ENCODE data around the gene TCF25. TPM values are rescaled to one million over a fixed set of nuclear protein-coding genes. Genes with fewer than 3 reads are reported as not detected.
"Not testable (repeated sequence)": the region's sequence is repeated elsewhere in the genome, so short reads cannot be mapped to it uniquely, and the experiment has no call there.

The TCF25 gene
- total RNA-seq, 2 experiments from 2014 or later = 181 to 216 TPM

DNA sequence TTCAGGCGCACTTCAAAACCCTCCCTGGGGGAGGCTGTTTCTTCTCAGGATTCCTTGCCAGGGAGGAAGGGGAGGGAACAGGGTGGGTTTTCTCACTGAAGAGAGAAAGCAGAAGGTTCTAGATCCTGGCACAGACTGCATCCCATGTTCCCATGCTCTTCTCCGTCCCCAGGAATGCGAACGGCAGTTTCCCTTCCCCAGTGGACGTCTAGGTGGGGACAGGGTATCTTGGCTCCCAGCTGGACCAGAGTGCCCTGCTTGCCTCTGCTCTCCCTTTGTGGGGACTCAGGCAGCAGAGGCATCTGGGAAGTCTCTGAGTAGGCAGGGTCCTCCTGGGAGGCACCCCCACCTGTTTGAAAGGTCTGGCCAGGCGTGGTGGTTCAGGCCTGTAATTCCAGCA, 3.0 kb upstream of the TCF25 start:
- CTCF ChIA-PET = interaction anchor here (1.0 to 1.9 kb wide), 3 partner anchors 9 to 170 kb away, joined by 4 to 6 read pairs (median 5); no protein-coding TSS in a partner anchor
- H3K36me3 Mint-ChIP-seq = peaks cover 26% of the 10 kb centered on the region
- peaks cover 5% of the 10 kb centered on the region for H3K9me3 Mint-ChIP-seq (ENCODE audit: low read depth)
- H3K4me1 Mint-ChIP-seq = peaks cover 21% of the 10 kb centered on the region
- H3K4me3 Mint-ChIP-seq = no peak overlapping the region
- H3K27me3 Mint-ChIP-seq = no peaks in the 10 kb centered on the region
- ATAC-seq (no peak), DNase-seq (no peak)
- no peak overlapping the region for H3K27ac Mint-ChIP-seq

DNA sequence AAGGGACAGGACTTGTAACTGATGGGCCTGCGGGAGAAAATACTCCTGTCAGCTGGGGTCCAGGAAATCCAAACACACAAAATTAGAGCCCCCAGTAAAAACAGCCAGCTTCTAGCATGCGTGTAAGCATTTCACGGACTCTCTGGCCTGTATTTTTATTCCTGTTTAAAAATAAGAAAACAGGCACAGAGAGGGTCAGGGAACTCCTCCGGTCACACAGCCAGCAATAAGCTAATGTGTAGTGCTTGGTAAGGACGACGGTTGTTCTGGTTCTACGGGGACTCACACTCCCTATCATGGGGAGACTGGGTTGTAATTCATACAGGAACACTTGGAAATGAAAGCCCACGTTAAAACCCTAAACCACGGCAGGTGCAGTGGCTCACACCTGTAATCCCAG, 1.5 kb upstream of the TCF25 start:
- peaks cover 29% of the 10 kb centered on the region for H3K36me3 Mint-ChIP-seq
- H3K27me3 Mint-ChIP-seq = no peaks in the 10 kb centered on the region
- no peak for ATAC-seq
- peaks cover 21% of the 10 kb centered on the region for H3K4me1 Mint-ChIP-seq
- CTCF ChIA-PET = interaction anchor here (1.2 to 3.5 kb wide), 6 partner anchors 7 to 172 kb away, joined by 3 to 26 read pairs (median 14); no protein-coding TSS in a partner anchor
- H3K27ac Mint-ChIP-seq = no peak overlapping the region
- H3K4me3 Mint-ChIP-seq = peak overlapping the region; percentile 83
- no peak for DNase-seq
- H3K9me3 Mint-ChIP-seq (ENCODE audit: low read depth) = peaks cover 8% of the 10 kb centered on the region

DNA sequence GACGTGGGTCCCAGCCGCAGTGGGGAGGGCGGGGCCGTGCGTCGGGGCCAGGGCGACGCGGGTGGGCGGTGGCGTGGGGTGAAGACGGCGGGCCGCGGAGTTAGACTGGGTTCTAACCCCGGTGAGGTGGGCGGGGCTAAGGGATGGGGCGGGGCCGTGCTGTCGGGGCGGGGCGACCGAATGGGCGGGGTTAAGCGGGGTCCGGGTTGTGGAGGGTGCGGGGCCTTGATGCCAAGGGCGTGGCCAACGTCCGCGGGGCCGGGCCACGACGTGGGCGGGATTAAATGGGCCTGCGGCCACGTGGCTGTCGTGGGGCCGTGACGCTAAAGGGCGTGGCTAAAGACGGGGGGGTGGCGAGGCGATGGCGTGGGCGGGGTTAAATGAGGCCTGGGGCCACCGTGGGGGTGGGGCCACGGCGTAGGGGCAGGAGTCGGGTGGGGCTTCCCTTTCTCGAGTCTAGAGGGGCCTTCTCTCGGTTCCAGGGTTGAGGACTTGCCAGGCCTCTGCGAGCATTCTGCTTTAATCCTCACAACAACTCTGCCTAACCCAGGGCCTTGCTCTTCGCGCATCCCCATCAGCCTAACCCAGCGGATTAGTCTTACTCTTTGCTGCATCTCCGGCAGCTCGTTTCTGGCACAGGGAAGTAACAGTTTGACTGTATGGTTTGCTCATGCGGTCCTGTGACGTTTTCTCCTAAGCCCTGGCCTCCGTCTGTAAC, 739 bp downstream of the TCF25 start:
- peaks cover 29% of the 10 kb centered on the region for H3K36me3 Mint-ChIP-seq
- CTCF ChIA-PET = interaction anchor here (0.6 to 3.5 kb wide), 11 partner anchors 10 to 174 kb away, joined by 3 to 26 read pairs (median 7); partner anchors contain the start of genes FANCA and MC1R
- H3K27me3 Mint-ChIP-seq = no peaks in the 10 kb centered on the region
- H3K9me3 Mint-ChIP-seq (ENCODE audit: low read depth) = peaks cover 5% of the 10 kb centered on the region
- peaks cover 21% of the 10 kb centered on the region for H3K4me1 Mint-ChIP-seq
- DNase-seq (peak; percentile 96), ATAC-seq (peak; percentile 74)
- H3K27ac Mint-ChIP-seq = peak overlapping the region; percentile 98
- H3K4me3 Mint-ChIP-seq = peak overlapping the region; percentile 83

DNA sequence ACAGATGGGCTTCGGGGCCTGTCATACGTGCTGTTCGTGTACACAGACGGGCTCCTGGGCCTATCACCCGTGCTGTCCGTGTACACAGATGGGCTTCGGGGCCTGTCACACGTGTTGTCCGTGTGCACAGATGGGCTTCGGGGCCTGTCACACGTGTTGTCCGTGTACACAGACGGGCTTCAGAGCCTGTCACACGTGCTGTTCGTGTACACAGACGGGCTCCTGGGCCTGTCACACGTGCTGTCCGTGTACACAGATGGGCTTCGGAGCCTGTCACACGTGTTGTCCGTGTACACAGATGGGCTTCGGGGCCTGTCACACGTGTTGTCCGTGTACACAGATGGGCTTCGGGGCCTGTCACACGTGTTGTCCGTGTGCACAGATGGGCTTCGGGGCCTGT, 5.7 kb downstream of the TCF25 start:
- not testable (repeated sequence) for H3K27ac Mint-ChIP-seq; H3K27me3 Mint-ChIP-seq; DNase-seq; H3K4me1 Mint-ChIP-seq; ATAC-seq; H3K9me3 Mint-ChIP-seq (ENCODE audit: low read depth); H3K4me3 Mint-ChIP-seq
- H3K36me3 Mint-ChIP-seq = peaks cover 40% of the 10 kb centered on the region
- CTCF ChIA-PET = interaction anchor here (1.2 kb wide), 1 partner anchor 31 kb away, joined by 3 read pairs; no protein-coding TSS in a partner anchor

DNA sequence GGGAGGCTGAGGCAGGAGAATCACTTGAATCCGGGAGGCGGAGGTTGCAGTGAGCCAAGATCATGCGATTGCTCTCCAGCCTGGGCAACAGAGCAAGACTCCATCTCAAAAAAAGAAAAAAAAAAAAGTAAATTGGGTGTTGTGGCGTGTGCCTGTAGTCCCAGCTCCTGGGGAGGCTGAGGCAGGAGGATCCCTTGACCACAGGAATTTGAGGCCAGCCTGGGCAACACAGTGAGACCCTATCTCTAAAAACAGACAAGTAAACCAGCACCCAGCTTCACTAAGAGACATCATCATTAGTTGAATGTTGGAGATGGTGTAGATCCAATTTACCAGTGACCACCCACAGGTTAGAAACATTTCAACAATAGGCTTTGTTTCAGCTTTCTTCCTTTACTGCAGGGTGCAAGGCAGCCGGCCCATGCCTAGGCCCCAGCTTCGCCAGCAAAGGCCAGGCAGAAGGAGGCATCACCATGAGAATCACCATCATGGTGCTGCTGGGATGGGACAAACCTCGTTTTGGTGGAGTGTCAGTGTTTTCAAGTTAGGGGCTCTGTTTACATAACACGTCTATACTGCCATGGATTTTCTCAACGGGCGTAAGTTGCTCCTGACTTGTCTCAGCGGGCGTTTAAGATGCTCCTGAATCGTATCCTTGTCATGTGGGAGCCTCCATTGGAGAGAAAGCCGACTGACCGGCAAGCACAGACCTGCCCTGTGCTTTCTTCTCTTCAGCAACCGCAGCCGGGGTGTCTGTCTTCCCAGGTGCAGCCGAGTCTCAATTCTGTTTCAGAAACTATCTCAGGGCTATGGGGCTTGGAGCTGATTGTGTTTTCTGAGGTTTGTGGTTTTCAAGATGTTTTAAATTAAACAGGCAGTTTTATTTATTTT, 7.3 kb downstream of the TCF25 start:
- no peaks in the 10 kb centered on the region for H3K27me3 Mint-ChIP-seq
- CTCF ChIA-PET = no interaction called here
- ATAC-seq (no peak), DNase-seq (no peak)
- H3K4me3 Mint-ChIP-seq = no peak overlapping the region
- H3K27ac Mint-ChIP-seq = no peak overlapping the region
- H3K9me3 Mint-ChIP-seq (ENCODE audit: low read depth) = peaks cover 2% of the 10 kb centered on the region
- peaks cover 37% of the 10 kb centered on the region for H3K36me3 Mint-ChIP-seq
- no peaks in the 10 kb centered on the region for H3K4me1 Mint-ChIP-seq

DNA sequence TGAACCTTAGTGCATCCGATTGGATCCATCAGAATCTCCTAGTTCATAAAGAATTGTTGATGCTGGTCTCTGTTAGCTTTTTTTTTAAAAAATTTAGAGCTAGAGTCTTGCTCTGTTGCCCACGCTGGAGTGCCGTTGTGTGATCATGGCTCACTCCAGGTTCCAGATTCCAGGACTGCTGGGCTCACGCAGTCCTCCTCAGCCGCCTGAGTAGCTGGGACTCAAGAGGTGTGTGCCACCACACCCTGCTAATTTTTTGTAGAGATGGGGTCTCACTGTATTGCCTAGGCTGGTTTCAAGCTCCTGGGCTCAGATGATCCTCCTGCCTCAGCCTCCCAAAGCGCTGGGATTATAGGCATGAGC, 8.0 kb downstream of the TCF25 start:
- CTCF ChIA-PET = no interaction called here
- DNase-seq (no peak), ATAC-seq (no peak)
- Mint-ChIP-seq H3K27me3 (no peaks in the 10 kb centered on the region), H3K4me1 (no peaks in the 10 kb centered on the region), H3K4me3 (no peak overlapping the region), H3K9me3 (ENCODE audit: low read depth) (no peaks in the 10 kb centered on the region), H3K27ac (no peak overlapping the region), H3K36me3 (peaks cover 34% of the 10 kb centered on the region)

DNA sequence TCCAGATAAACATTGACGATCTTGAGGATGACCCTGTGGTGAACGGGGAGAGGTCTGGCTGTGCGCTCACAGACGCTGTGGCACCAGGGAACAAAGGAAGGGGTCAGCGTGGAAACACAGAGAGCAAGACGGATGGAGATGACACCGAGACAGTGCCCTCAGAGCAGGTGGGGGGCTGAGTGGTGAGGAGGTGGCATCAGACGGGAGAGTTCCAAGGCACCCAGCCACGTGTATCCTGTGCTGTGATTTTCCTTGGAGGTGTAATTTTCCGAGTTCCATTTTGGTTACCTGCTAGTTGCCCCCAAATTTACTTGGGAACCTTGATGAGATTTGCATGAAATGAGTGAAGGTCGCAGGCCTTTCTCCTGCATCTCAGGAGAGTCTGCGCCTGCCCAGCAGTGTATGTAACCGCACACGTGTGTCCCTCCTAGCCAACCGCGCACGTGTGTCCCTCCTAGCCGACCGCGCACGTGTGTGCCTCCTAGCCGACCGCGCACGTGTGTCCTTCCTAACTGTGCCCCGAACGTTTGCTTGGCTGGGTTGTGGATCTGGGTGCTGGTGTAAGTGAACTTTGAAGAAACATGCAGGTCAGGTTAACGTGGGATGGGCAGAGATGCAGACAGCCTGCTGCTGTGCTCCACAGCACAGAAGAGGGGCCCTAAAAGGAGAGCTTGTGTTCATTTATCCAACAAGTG, 10.1 kb downstream of the TCF25 start:
- H3K4me1 Mint-ChIP-seq = no peaks in the 10 kb centered on the region
- DNase-seq (no peak), ATAC-seq (no peak)
- no peak overlapping the region for H3K27ac Mint-ChIP-seq
- H3K9me3 Mint-ChIP-seq (ENCODE audit: low read depth) = no peaks in the 10 kb centered on the region
- peaks cover 42% of the 10 kb centered on the region for H3K36me3 Mint-ChIP-seq
- H3K4me3 Mint-ChIP-seq = no peak overlapping the region
- H3K27me3 Mint-ChIP-seq = no peaks in the 10 kb centered on the region
- CTCF ChIA-PET = no interaction called here

DNA sequence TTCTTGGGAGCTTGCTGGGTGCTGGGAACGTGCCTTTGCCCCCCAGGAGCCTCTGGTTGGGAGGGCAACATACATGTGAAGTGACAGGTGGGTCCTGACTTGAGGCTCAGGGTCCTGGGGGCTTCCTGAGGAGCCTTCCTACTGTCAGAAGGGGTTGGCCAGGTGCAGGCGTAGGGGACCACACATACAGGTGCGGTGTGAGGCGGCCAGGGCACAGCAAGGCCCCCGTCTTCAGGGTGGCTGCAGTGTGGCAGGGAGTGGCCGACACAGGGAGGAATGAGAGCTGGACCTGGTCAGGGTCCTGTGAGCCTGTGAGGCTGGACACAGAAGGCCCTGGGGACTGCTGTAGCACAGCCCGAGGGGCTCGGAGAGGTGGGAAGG, 10.6 kb downstream of the TCF25 start:
- H3K27ac Mint-ChIP-seq = no peak overlapping the region
- DNase-seq = no peak
- H3K9me3 Mint-ChIP-seq (ENCODE audit: low read depth) = no peaks in the 10 kb centered on the region
- CTCF ChIA-PET = no interaction called here
- H3K36me3 Mint-ChIP-seq = peaks cover 40% of the 10 kb centered on the region
- H3K27me3 Mint-ChIP-seq = no peaks in the 10 kb centered on the region
- H3K4me3 Mint-ChIP-seq = no peak overlapping the region
- ATAC-seq = no peak
- H3K4me1 Mint-ChIP-seq = no peaks in the 10 kb centered on the region

DNA sequence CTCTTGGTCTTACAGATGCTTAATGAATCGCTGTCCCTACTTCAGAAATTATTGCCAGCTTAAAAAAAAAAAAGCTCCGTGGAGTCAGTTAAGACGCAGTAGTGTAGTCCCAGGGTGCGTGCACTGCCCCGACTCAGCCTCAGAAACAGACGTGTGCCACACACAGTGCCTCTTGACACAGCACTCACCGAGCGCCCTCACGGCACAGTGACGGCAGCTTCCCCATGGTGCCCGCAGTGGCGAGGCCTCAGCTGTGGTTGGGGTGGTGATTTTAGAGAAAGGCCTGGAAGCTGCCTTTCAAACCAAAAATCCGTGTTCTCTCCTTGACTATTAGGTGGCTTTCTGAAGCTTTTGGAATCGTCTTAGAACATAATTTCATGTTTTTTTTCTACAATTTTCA, 13.9 kb downstream of the TCF25 start:
- H3K4me1 Mint-ChIP-seq = peaks cover 12% of the 10 kb centered on the region
- ATAC-seq (no peak), DNase-seq (no peak)
- no peaks in the 10 kb centered on the region for H3K27me3 Mint-ChIP-seq
- no peak overlapping the region for H3K27ac Mint-ChIP-seq
- H3K9me3 Mint-ChIP-seq (ENCODE audit: low read depth) = no peaks in the 10 kb centered on the region
- no peak overlapping the region for H3K4me3 Mint-ChIP-seq
- H3K36me3 Mint-ChIP-seq = peaks cover 46% of the 10 kb centered on the region
- CTCF ChIA-PET = interaction anchor here (2.3 kb wide), 1 partner anchor 23 kb away, joined by 8 read pairs; no protein-coding TSS in a partner anchor

DNA sequence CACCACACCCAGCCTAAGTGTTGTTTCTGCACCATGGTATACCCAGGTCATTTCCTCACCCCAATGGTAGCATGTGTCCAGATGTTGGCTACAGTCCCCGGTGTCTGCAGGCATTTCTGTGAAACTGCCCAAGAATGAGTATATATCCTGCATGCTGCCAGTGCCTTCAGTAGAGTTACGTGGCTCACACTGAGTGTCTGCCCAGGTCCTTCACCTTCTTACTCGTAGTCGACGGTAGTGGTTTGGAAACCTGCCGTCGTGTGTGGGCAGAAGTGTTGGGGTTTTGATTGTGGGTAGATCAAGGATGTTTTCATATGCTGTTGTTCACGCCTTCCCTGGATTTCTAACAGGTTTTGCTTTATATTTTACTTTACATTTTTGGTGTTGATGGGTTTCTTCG, 16.8 kb downstream of the TCF25 start:
- Mint-ChIP-seq H3K9me3 (ENCODE audit: low read depth) (no peaks in the 10 kb centered on the region), H3K4me3 (no peak overlapping the region), H3K27ac (peak overlapping the region; percentile 42), H3K27me3 (no peaks in the 10 kb centered on the region), H3K4me1 (peaks cover 12% of the 10 kb centered on the region), H3K36me3 (peaks cover 38% of the 10 kb centered on the region)
- CTCF ChIA-PET = no interaction called here
- ATAC-seq (peak; percentile 59), DNase-seq (peak; percentile 59)

DNA sequence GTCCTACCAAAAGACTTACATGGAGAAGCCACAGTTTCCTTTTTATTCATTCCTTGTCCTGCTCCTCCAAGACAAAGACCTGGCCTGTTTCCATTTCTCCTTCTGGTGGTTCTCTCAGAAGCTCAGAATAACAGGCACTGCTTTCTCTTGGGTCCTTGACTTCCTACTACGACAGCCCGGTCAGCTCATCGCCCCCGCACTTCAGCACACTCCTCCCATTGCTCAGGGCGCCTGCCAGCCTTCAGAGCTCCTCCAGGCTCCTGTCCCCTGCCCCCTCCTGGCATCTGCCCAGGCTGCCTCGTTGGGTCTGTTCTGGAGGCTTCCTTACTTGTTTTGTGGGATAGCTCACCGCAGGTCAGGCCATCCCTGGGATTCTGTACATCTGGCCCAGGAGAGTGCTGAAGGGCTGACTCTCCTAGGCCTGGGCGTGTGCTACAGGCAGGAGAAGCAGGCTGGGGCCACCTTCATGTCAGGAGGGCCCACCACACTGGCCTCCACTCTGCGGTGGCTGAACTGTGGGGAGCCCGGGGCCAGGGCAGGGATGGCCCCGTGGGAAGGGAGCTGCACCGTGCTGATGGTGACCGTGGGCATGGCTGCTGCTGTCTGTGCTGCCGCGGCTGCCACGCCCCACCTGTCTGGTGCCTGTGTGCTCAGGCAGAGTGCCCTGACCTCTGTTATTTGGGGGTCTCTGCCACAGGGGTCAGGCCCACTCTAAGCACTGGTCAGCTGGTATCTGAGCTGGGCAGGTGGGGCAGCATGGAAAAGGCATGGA, 17.7 kb downstream of the TCF25 start:
- DNase-seq (no peak), ATAC-seq (no peak)
- Mint-ChIP-seq H3K27ac (no peak overlapping the region), H3K9me3 (ENCODE audit: low read depth) (no peaks in the 10 kb centered on the region), H3K36me3 (peaks cover 35% of the 10 kb centered on the region), H3K27me3 (no peaks in the 10 kb centered on the region), H3K4me3 (no peak overlapping the region), H3K4me1 (peaks cover 12% of the 10 kb centered on the region)
- CTCF ChIA-PET = interaction anchor here (1.1 kb wide), 1 partner anchor 19 kb away, joined by 6 read pairs; no protein-coding TSS in a partner anchor

DNA sequence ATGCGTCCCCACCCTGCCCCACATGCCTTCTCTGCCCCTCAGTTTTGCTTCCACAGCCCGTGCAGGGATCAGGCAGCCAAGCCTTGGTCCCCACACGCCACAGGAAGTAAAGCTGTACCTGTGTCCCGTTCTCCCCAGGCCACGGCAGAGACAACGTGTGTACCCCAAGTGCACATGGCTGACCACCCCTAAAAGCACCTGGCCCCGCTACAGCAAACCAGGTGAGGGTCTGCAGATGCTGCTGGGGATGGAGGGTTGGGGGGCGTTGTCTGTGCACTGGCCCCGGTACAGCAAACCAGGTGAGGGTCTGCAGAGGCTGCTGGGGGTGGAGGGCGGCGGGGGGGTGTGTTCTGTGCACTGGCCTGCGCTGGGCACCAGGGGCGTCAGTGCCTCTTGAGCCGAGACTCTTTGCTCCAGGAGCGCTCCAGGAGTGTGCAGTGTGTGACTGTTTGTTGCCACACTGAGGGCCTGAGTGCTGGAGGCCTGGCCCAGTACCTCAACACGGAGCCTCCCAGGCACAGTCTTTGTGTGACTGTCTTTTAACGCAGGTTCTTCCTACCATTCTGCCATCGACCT, 18.8 kb downstream of the TCF25 start:
- H3K27me3 Mint-ChIP-seq = no peaks in the 10 kb centered on the region
- no peak overlapping the region for H3K27ac Mint-ChIP-seq
- DNase-seq (no peak), ATAC-seq (no peak)
- H3K9me3 Mint-ChIP-seq (ENCODE audit: low read depth) = no peaks in the 10 kb centered on the region
- CTCF ChIA-PET = no interaction called here
- peaks cover 12% of the 10 kb centered on the region for H3K4me1 Mint-ChIP-seq
- H3K4me3 Mint-ChIP-seq = no peak overlapping the region
- peaks cover 35% of the 10 kb centered on the region for H3K36me3 Mint-ChIP-seq
